ENCODE data around the gene GINS3.

GINS3 gene

GRCh38 chr16:58444265-58444664, 52.0 kb downstream of the GINS3 start:
- no peak for DNase-seq (ENCODE audit: low spot score)
- Histone ChIP-seq H2BK5ac (ENCODE audit: low read length) (no peak overlapping the region), H3K27ac (replicated peaks; ENCODE audit: low read length) (no peak overlapping the region), H3K27me3 (ENCODE audit: control insufficient read depth in 3 of 3, insufficient read depth in 3 of 3, low read depth in 1 of 3, low read length in 3 of 3) (peaks cover 0 to 11% (median 0%) of the 10 kb centered on the region in 3 experiments), H2BK120ac (ENCODE audit: low read depth, low read length) (no peak overlapping the region), H3K4me3 (ENCODE audit: low read length in 2 of 2) (no peak overlapping the region), H3K4ac (ENCODE audit: low read length) (no peak overlapping the region), H3K36me3 (replicated peaks in 1 of 2; ENCODE audit: control insufficient read depth in 2 of 2, insufficient read depth in 2 of 2, low read length in 2 of 2) (no peaks in the 10 kb centered on the region), H3K4me1 (ENCODE audit: control insufficient read depth in 2 of 2, insufficient read depth in 1 of 2, low read depth in 1 of 2, low read length in 2 of 2) (no peaks in the 10 kb centered on the region), H3K4me2 (ENCODE audit: insufficient read depth, low read length, poor library complexity, severe bottlenecking) (no peak overlapping the region), H2BK15ac (ENCODE audit: low read length) (no peak overlapping the region), H3K14ac (ENCODE audit: low read length) (no peak overlapping the region), H2BK12ac (ENCODE audit: low read length) (no peak overlapping the region), H3K23ac (ENCODE audit: low read depth, low read length, poor library complexity) (no peak overlapping the region), H4K8ac (ENCODE audit: low read depth, low read length) (no peak overlapping the region), H3K79me1 (ENCODE audit: low read depth, low read length) (no peaks in the 10 kb centered on the region), H3K9ac (ENCODE audit: low read depth, low read length, poor library complexity) (no peak overlapping the region), H3K18ac (ENCODE audit: low read length) (no peak overlapping the region), H3K9me3 (replicated peaks in 1 of 2; ENCODE audit: control insufficient read depth in 2 of 2, insufficient read depth in 1 of 2, low read depth in 1 of 2, low read length in 2 of 2) (peaks cover 0 to 2% of the 10 kb centered on the region in 2 donors), H2AFZ (ENCODE audit: low read length) (no peak overlapping the region), H2AK5ac (ENCODE audit: low read depth, low read length) (no peak overlapping the region), H4K91ac (ENCODE audit: low read depth, low read length, poor library complexity) (no peak overlapping the region)
- no CpG with 5 or more reads among the region's 2 CpGs for WGBS, 2 donors (ENCODE audit: extremely low coverage in 2 of 2, insufficient read length in 2 of 2, insufficient replicate concordance in 1 of 2)

GRCh38 chr16:58448890-58449289, 56.6 kb downstream of the GINS3 start:
- no peak overlapping the region for H3K4me3 ChIP-seq (ENCODE audit: low read length in 2 of 2)
- H2AK5ac ChIP-seq (ENCODE audit: low read depth, low read length): no peak overlapping the region
- peaks cover 0 to 12% (median 0%) of the 10 kb centered on the region in 3 experiments for H3K27me3 ChIP-seq (ENCODE audit: control insufficient read depth in 3 of 3, insufficient read depth in 3 of 3, low read depth in 1 of 3, low read length in 3 of 3)
- H3K4ac ChIP-seq (ENCODE audit: low read length): no peak overlapping the region
- H2AFZ ChIP-seq (ENCODE audit: low read length): no peak overlapping the region
- H3K18ac ChIP-seq (ENCODE audit: low read length): no peak overlapping the region
- no peak overlapping the region for H3K4me2 ChIP-seq (ENCODE audit: insufficient read depth, low read length, poor library complexity, severe bottlenecking)
- no peak overlapping the region for H2BK12ac ChIP-seq (ENCODE audit: low read length)
- H3K23ac ChIP-seq (ENCODE audit: low read depth, low read length, poor library complexity): no peak overlapping the region
- no CpG with 5 or more reads among the region's 2 CpGs for WGBS, 2 donors (ENCODE audit: extremely low coverage in 2 of 2, insufficient read length in 2 of 2, insufficient replicate concordance in 1 of 2)
- no peak overlapping the region for H3K14ac ChIP-seq (ENCODE audit: low read length)
- H2BK120ac ChIP-seq (ENCODE audit: low read depth, low read length): no peak overlapping the region
- peaks cover 0 to 4% of the 10 kb centered on the region in 2 donors for H3K4me1 ChIP-seq (ENCODE audit: control insufficient read depth in 2 of 2, insufficient read depth in 1 of 2, low read depth in 1 of 2, low read length in 2 of 2)
- no peak overlapping the region for H3K9ac ChIP-seq (ENCODE audit: low read depth, low read length, poor library complexity)
- H4K91ac ChIP-seq (ENCODE audit: low read depth, low read length, poor library complexity): no peak overlapping the region
- no peak overlapping the region for H3K27ac ChIP-seq (replicated peaks; ENCODE audit: low read length)
- H3K79me1 ChIP-seq (ENCODE audit: low read depth, low read length): no peaks in the 10 kb centered on the region
- no peak overlapping the region for H2BK5ac ChIP-seq (ENCODE audit: low read length)
- no peaks in the 10 kb centered on the region for H3K36me3 ChIP-seq (replicated peaks in 1 of 2; ENCODE audit: control insufficient read depth in 2 of 2, insufficient read depth in 2 of 2, low read length in 2 of 2)
- H2BK15ac ChIP-seq (ENCODE audit: low read length): no peak overlapping the region
- no peak for DNase-seq (ENCODE audit: low spot score)
- no peak overlapping the region for H4K8ac ChIP-seq (ENCODE audit: low read depth, low read length)
- no peaks in the 10 kb centered on the region for H3K9me3 ChIP-seq (replicated peaks in 1 of 2; ENCODE audit: control insufficient read depth in 2 of 2, insufficient read depth in 1 of 2, low read depth in 1 of 2, low read length in 2 of 2)

- Histone ChIP-seq H3K4ac (ENCODE audit: low read length) (no peak overlapping the region), H3K4me2 (ENCODE audit: insufficient read depth, low read length, poor library complexity, severe bottlenecking) (no peak overlapping the region), H3K4me1 (ENCODE audit: control insufficient read depth in 2 of 2, insufficient read depth in 1 of 2, low read depth in 1 of 2, low read length in 2 of 2) (peaks cover 0 to 4% of the 10 kb centered on the region in 2 donors), H2BK120ac (ENCODE audit: low read depth, low read length) (no peak overlapping the region), H4K8ac (ENCODE audit: low read depth, low read length) (no peak overlapping the region), H2AK5ac (ENCODE audit: low read depth, low read length) (no peak overlapping the region), H3K27me3 (ENCODE audit: control insufficient read depth in 3 of 3, insufficient read depth in 3 of 3, low read depth in 1 of 3, low read length in 3 of 3) (peaks cover 0 to 12% (median 0%) of the 10 kb centered on the region in 3 experiments), H3K9ac (ENCODE audit: low read depth, low read length, poor library complexity) (no peak overlapping the region), H3K36me3 (replicated peaks in 1 of 2; ENCODE audit: control insufficient read depth in 2 of 2, insufficient read depth in 2 of 2, low read length in 2 of 2) (no peaks in the 10 kb centered on the region), H3K23ac (ENCODE audit: low read depth, low read length, poor library complexity) (no peak overlapping the region), H2AFZ (ENCODE audit: low read length) (no peak overlapping the region), H3K4me3 (ENCODE audit: low read length in 2 of 2) (no peak overlapping the region), H4K91ac (ENCODE audit: low read depth, low read length, poor library complexity) (no peak overlapping the region), H2BK15ac (ENCODE audit: low read length) (no peak overlapping the region), H3K79me1 (ENCODE audit: low read depth, low read length) (no peaks in the 10 kb centered on the region), H2BK12ac (ENCODE audit: low read length) (no peak overlapping the region), H3K14ac (ENCODE audit: low read length) (no peak overlapping the region), H3K27ac (replicated peaks; ENCODE audit: low read length) (no peak overlapping the region), H2BK5ac (ENCODE audit: low read length) (no peak overlapping the region), H3K18ac (ENCODE audit: low read length) (no peak overlapping the region), H3K9me3 (replicated peaks in 1 of 2; ENCODE audit: control insufficient read depth in 2 of 2, insufficient read depth in 1 of 2, low read depth in 1 of 2, low read length in 2 of 2) (no peaks in the 10 kb centered on the region)
- WGBS, 2 donors (ENCODE audit: extremely low coverage in 2 of 2, insufficient read length in 2 of 2, insufficient replicate concordance in 1 of 2): no CpG with 5 or more reads among the region's 4 CpGs
- DNase-seq (ENCODE audit: low spot score): no peak
These were observed 57.0 kb downstream of the GINS3 start for GRCh38 chr16:58449306-58449705.

- Histone ChIP-seq H3K9ac (ENCODE audit: low read depth, low read length, poor library complexity) (no peak overlapping the region), H3K9me3 (replicated peaks in 1 of 2; ENCODE audit: control insufficient read depth in 2 of 2, insufficient read depth in 1 of 2, low read depth in 1 of 2, low read length in 2 of 2) (no peaks in the 10 kb centered on the region)
These were observed 57.5 kb downstream of the GINS3 start for GRCh38 chr16:58449768-58450167.

More at GRCh38 chr16:58449768-58450167, 57.5 kb downstream of the GINS3 start:
- WGBS, 2 donors (ENCODE audit: extremely low coverage in 2 of 2, insufficient read length in 2 of 2, insufficient replicate concordance in 1 of 2): no CpG with 5 or more reads among the region's 5 CpGs
- H3K14ac ChIP-seq (ENCODE audit: low read length): no peak overlapping the region
- no peak overlapping the region for H2BK15ac ChIP-seq (ENCODE audit: low read length)
- H3K79me1 ChIP-seq (ENCODE audit: low read depth, low read length): no peaks in the 10 kb centered on the region
- no peak overlapping the region for H2AK5ac ChIP-seq (ENCODE audit: low read depth, low read length)
- no peak overlapping the region for H3K27ac ChIP-seq (replicated peaks; ENCODE audit: low read length)
- H2AFZ ChIP-seq (ENCODE audit: low read length): no peak overlapping the region
- H3K4me3 ChIP-seq (ENCODE audit: low read length in 2 of 2): no peak overlapping the region
- H2BK5ac ChIP-seq (ENCODE audit: low read length): no peak overlapping the region
- no peaks in the 10 kb centered on the region for H3K36me3 ChIP-seq (replicated peaks in 1 of 2; ENCODE audit: control insufficient read depth in 2 of 2, insufficient read depth in 2 of 2, low read length in 2 of 2)
- no peak overlapping the region for H4K8ac ChIP-seq (ENCODE audit: low read depth, low read length)
- DNase-seq (ENCODE audit: low spot score): no peak
- no peak overlapping the region for H3K18ac ChIP-seq (ENCODE audit: low read length)
- peaks cover 0 to 14% (median 0%) of the 10 kb centered on the region in 3 experiments for H3K27me3 ChIP-seq (ENCODE audit: control insufficient read depth in 3 of 3, insufficient read depth in 3 of 3, low read depth in 1 of 3, low read length in 3 of 3)
- H3K4me1 ChIP-seq (ENCODE audit: control insufficient read depth in 2 of 2, insufficient read depth in 1 of 2, low read depth in 1 of 2, low read length in 2 of 2): peaks cover 0 to 4% of the 10 kb centered on the region in 2 donors
- no peak overlapping the region for H2BK12ac ChIP-seq (ENCODE audit: low read length)
- no peak overlapping the region for H3K23ac ChIP-seq (ENCODE audit: low read depth, low read length, poor library complexity)
- no peak overlapping the region for H2BK120ac ChIP-seq (ENCODE audit: low read depth, low read length)
- H4K91ac ChIP-seq (ENCODE audit: low read depth, low read length, poor library complexity): no peak overlapping the region
- H3K4me2 ChIP-seq (ENCODE audit: insufficient read depth, low read length, poor library complexity, severe bottlenecking): no peak overlapping the region
- H3K4ac ChIP-seq (ENCODE audit: low read length): no peak overlapping the region
